Endothelial cell of hepatic sinusoid (primary cell): ENCODE results near the gene CSRP1.
"Not testable (repeated sequence)": the region's sequence is repeated elsewhere in the genome, so short reads cannot be mapped to it uniquely, and the experiment has no call there.

Experiments used
- in situ Hi-C: cut with HindIII; loops from 2 replicates; pipeline ENCODE4 v1.10.0; 2017; ENCODE audit warnings: low sequenced_read_pairs

The CSRP1 gene

GRCh38 chr1:201506557-201507359 is at the start of gene CSRP1:
CSRP1 (minus strand) TSS chr1:201507123; CDS start chr1:201496303, 10,820 bp downstream.
- in situ Hi-C loops = no loop called here

GRCh38 chr1:201555593-201555945 is 48.6 kb upstream of the CSRP1 start:
- in situ Hi-C loops = loop anchor here (5.0 kb wide), 2 partner anchors 38 to 237 kb away; no protein-coding TSS in a partner anchor

GRCh38 chr1:201554789-201555592 is 48.1 kb upstream of the CSRP1 start:
- in situ Hi-C loops = loop anchor here (5.0 kb wide), 2 partner anchors 38 to 237 kb away; no protein-coding TSS in a partner anchor

- in situ Hi-C loops = no loop called here
Observed at GRCh38 chr1:201554190-201554600, 47.3 kb upstream of the CSRP1 start.

DNA sequence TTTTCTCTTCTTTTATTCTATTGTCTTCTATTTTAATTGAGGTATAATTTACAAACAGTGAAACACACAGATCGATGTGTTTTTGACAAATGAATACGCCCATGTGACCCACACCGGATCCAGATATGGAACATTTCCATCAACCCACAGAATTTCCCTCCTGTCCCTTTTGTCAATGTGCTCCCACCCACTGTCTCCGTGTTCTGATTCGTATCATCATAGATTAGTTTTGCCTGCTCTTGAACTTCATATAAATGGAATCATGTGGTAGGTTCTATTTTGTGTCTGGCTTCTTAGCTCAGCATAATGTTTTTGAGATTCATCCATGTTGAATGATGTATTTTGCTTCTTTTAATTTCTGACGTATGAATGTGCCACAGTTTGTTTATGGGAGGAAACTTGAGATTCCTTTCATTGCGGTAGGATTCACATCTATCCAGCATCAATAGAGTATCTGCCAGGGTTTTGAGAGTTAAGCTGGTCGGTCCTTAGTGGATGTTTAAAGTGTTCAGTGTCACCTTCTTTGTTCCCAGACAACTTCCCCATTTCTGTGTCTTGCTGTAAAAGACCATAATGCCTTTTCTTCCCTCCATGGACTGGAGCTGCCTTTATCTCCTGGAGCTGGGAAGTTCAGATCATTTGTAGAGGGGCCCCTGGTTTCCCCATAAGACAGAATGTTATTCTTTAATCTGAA is 46.7 kb upstream of the CSRP1 start:
- in situ Hi-C loops = no loop called here

DNA sequence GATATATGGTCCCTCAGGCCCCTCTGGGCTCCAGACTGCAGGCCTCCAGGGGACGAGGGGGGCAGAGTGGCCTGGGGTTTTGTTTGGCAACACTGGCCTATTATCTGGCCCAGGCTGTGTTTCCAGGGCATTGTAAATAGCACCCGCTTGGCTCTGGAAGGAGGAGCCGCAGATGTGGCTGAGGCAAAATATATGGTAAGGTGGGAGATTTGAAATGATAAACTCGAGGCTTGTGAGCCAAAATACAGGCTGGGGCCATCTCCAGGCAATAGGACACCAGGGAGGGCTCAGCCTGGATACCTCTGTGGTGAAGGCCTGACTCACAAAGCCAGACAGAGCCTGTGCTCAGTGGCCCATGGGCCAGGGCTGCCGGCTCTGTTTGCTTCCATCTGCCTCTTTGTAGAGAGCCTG is 46.0 kb upstream of the CSRP1 start:
- in situ Hi-C loops = no loop called here

DNA sequence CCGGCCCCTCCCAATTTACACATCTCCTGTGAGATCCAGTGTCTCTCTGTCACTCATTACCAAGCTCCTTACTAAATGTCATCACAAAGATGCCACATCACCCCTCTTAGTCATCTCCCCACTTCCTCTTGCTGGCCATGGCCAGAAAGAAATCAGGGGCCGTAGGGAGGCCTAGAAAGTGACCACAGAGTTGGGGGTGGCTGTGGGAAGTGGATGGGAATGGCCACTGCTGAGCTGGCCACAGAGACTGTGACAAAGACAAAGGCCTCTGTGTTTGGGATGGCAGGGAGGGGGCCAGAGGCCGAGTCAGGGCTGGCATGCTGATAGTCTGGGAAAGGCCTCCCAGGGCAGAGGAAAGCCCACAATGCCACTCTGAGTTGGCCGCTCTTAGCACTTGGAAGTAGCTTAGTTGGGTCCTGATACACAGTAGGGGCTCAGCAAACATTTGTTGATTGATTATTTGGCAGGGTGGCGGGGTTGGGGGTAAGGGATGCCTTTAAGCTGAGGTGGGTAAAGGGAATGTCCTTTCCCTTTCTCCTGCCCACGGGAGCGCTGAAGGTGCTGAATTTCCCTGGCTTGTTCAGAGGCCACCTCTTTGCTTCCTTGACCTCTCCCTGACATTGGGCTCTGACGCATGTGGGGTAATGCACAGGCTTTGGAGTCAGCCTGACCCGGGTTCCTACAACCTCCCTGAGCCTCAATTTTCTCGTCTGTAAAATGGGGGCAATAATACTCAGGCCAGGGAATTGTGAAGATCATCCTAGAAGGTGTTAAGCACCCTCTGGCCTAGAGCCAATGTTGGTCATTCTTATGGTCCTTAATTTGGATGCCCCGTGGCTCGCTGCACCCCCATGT is 45.2 kb upstream of the CSRP1 start:
- in situ Hi-C loops = no loop called here

DNA sequence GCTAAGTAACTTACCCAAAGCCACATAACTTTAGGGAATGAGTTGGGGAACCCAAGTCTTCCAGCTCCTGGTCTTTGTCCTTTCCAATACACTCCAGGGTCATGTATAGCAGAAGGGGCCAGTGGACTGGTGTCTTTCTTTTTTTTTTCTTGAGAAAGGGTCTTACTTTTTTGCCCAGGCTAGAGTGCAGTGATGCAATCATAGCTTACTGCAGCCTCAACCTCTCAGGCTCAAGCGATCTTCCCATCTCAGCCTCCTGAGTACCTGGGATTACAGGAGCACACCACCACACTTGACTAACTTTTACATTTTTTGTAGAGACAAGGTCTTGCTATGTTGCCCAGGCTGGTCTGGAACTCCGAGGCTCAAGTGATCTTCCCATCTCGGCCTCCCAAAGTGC is 44.2 kb upstream of the CSRP1 start:
- in situ Hi-C loops = no loop called here

GRCh38 chr1:201549522-201549921 is 42.6 kb upstream of the CSRP1 start:
- in situ Hi-C loops = not testable (repeated sequence)

DNA sequence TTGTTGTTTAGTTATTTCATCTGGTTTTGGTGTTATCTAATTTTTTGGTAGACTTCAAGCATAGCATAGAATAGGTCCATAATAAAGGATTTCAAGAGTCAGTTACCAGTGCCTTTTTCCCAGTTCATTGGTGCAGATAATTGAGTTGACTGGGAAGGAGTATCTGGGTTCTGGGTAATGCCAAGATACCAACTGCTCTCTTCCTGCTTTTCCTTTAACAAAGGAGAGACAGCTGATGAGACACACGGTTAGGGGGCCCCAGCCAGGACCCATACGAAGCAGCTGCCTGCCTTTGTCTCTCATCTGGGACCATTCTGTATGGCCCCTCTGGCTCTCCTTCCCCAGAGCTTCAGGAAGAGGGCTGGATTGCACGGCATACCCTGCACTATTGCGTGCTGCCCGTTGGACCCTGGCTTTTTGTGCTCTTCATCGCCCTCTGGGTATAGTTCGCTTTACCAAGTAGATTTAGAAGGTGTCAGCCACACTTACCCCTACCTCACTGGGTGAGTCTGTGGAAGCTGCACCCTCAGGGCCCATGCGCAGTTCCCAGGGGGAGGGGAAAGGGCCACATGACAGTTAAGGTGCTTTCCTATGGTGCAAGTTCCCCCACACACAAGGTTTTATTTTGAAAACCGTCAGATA is 39.0 kb upstream of the CSRP1 start:
- in situ Hi-C loops = no loop called here

DNA sequence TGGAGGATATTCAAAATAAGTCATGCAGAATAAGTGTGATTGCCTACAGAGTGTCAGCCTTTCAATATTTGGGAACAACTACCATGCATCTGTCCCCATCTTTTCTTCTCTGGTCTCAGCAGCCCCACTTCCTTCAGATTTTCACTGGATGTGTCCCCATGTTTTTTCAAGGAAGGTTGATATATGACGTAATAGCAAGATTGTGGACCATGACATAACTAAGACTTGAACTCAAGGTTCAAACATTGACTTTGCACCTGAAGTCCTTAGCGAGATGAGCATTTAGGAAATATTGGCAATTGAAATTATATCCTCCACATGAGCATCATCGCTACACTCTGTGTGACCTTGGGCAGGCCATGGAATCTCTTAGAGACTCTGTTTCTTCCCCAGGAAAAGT is 37.8 kb upstream of the CSRP1 start:
- in situ Hi-C loops = no loop called here

- in situ Hi-C loops = no loop called here
Observed at GRCh38 chr1:201543871-201544642, 37.1 kb upstream of the CSRP1 start.

DNA sequence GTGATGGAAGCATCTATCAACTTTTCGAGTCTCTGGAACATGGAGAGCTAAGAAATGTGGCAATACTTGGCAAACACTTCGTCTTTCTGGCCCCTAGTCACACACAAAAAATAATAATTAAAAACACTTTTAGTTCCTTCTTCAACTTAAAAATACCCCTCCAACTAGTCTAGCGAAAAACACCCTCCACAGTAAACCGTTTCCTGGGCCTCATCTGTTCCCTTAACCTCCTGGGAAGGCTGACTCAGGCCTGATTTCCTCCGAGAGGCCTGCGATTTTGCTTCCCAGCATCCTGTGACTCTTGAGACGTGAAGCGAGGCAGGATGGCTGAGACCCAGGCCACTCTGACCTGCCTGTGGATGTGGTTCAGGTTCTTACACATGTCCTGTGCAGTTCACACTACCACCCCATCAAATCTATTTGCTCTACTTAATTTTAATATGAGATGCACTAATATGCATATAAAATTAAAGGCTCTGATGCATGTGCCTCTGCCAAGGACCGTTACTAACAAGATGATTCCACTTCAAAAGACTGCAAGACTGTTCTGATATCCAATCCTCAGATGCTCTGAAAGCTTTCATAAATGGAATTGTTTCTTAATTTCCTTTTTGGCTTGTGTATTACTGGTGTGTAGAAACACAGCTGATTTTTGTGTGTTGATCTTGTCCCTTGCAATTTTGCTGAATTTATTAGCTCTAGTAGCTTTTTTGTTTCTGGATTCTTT is 35.5 kb upstream of the CSRP1 start:
- in situ Hi-C loops = no loop called here

DNA sequence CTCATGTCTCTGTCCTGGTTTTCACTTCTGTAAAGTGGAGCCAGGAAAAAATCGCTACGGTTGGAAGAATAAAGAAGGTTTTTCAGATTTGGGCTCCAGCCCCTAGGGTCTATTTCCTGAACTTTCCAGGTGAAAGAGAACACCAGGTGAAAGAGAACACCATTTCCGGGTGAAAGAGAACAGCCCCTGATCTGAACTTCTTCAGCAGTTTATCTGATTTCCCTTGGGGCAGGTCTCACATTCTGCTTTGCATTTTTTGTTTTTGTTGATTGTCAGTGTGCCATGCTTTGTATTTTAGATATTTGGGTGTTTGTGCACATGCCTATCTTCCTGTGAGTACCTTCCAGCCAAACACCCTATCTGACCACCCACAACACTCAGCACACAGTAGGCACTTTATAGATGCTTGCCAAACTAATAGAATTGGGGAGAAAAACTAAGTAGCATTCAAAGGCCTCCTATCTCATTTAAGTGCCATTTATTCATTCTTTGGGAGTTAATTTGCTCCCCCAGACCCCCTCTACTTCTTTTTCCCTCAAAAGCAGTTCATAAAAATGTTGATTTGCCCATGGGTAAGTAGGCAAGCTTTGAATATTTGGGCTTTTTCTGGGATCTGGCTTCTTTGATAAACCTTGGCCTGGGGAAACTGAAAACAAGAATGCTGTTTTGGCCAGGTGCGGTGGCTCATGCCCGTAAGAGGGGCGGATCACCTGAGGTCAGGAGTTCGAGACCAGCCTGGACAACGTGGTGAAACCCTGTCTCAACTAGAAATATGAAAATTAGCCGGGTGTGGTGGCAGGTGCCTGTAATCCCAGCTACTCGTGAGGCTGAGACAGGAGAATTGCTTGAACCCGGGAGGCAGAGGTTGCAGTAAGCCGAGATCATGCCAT is 34.2 kb upstream of the CSRP1 start:
- in situ Hi-C loops = no loop called here

GRCh38 chr1:201539561-201540431 is 32.9 kb upstream of the CSRP1 start:
- in situ Hi-C loops = no loop called here
